ENCODE results near the gene FAM20B.
"Not testable (repeated sequence)": the region's sequence is repeated elsewhere in the genome, so short reads cannot be mapped to it uniquely, and the experiment has no call there.

The FAM20B gene

GRCh38 chr1:179023946-179024650 lies 1.6 kb upstream of the FAM20B start:
- no peak for DNase-seq (ENCODE audit: low read depth in 2 of 2)

- DNase-seq (ENCODE audit: low read depth in 2 of 2) = peak; percentile 45 to 51
These were observed 500 bp downstream of the FAM20B start for GRCh38 chr1:179025975-179026812.

DNA sequence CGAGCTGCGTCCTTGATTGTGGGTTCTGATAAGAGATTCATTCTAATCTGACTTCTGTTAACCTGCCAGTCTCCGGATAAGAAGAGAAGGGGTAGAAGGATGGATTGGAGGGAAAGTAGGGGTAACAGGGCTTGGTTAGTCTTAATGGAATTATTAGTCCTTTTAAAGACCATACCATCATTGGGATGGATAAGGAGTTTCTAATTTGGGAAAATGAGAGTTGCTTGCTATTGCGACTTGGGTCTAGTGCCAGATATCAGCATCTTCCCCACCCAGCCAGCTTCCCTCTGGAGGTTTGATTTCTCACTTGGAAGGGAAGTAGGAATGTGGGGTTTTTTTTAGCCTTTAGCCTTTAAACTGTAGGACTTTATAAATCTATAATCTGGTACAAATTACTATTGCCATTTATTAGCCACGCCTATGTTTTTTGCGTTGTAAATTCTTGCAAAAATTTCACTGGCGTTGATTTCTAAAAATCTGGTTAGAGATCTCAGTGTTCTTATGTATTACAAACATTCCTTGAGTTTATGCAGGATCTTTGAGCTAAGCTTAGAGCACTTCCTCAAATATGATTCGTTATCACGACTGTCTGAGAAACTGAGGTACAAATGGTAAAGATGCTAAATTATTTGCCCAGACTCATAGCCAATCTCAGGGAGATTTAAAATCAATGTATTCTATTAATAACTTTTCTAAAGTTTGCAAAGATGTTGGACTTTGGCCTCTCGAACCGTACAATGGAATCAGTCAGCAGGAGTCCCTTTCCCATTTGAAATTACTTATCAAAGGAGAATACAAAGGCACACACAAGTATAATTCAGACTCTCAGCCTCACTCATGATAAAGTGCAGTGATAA lies 1.3 kb downstream of the FAM20B start:
- no peak for DNase-seq (ENCODE audit: low read depth in 2 of 2)

DNA sequence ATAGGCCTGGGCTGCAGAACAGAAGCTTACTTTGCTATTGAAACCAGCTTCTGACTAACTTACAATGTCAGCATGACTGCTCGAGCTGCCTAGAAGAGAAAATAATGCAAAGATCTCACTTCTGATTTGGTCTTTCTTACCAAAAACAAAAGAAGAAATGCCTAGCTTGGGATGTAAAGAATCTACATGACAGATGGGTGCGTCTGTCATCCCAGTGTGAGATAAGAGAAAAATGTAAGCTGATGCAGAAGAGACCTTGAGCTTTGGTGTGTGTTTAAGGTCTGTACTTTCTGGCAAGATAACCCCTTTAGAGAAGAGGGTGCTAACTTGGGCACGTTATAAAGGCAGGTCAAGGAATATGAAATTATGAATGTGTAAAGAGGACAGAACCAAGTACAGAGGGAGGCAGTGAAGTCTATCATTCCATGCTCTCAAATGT lies 3.6 kb downstream of the FAM20B start:
- DNase-seq (ENCODE audit: low read depth in 2 of 2) = no peak

DNA sequence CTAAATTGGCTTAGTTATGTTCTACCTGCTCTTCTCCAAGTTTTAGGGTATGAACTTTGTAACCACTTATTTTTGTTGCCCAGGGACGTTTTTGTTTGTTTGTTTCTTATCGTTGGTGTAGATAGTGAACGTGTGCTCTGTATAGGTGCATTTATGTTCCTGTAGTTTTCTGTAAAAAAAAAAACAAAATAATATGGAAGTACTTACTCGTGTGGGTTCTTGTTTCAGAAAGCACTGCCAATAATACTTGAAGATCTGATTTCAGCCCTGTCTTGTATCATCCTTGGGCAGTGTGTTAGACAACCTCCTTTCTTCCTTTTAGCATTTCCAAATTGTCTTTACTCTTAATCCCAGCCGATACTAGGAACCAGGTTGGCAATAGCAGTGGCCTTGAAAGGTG lies 4.4 kb downstream of the FAM20B start:
- no peak for DNase-seq (ENCODE audit: low read depth in 2 of 2)

DNA sequence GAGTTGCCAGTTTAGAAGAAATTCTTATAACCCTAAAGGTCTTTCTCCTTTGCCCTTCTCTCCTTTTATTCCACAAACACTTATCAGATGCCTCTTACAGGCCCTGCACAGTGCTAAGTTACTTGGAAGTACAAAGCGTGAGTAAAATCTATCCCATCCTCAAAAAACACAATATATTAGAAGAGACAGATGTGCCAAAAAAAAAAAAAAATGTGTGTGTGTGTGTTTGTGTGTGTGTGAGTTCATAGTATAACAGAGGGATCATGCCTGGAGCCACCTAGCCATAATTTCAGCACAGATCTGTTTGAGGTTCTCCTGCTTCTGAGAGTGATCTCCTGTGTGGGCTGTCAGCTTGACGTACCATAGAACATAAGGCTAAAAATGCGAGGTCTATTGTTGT lies 5.0 kb downstream of the FAM20B start:
- no peak for DNase-seq (ENCODE audit: low read depth in 2 of 2)

DNA sequence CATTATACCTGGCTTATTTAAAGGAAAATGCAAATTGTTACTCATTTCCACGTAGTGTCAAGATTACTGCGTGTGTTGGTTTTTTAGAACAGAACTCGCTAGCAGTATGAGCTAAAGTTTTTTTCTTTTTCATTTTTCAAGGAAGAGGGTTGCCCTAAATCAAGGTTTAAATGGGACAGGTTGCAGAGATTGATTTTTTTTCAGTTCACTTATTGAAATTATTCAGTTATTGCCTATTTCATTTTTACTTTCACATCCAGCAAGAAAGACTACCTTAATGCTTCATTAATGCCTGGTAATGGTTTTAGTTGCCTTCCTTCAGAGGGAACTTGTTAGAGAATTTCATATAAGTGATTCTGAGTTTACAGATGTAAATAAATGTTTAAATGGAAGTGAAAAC lies 5.6 kb downstream of the FAM20B start:
- DNase-seq (ENCODE audit: low read depth in 2 of 2) = no peak

GRCh38 chr1:179031855-179032513 lies 6.3 kb downstream of the FAM20B start:
- DNase-seq (ENCODE audit: low read depth in 2 of 2) = no peak

DNA sequence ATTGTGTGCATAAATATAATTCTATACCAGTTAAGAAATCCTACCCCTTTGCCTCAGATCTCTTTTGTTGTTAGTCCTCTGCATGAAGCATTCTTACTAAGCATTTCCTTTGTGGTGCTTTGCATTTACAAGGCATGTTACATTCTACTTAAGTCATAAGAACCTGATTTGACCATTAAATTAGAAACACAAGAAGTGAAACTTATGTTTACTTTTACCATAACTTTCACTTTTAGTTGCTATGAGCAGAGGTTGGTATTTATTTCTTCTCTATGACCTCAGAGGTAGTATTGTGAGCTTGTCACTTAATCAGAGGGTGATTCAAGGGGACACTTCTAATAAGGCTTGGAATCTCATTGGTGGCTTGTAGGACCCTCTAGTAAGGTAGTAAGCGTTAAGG lies 9.0 kb downstream of the FAM20B start:
- no peak for DNase-seq (ENCODE audit: low read depth in 2 of 2)

GRCh38 chr1:179036844-179037465 lies 11.3 kb downstream of the FAM20B start:
- no peak for DNase-seq (ENCODE audit: low read depth in 2 of 2)

DNA sequence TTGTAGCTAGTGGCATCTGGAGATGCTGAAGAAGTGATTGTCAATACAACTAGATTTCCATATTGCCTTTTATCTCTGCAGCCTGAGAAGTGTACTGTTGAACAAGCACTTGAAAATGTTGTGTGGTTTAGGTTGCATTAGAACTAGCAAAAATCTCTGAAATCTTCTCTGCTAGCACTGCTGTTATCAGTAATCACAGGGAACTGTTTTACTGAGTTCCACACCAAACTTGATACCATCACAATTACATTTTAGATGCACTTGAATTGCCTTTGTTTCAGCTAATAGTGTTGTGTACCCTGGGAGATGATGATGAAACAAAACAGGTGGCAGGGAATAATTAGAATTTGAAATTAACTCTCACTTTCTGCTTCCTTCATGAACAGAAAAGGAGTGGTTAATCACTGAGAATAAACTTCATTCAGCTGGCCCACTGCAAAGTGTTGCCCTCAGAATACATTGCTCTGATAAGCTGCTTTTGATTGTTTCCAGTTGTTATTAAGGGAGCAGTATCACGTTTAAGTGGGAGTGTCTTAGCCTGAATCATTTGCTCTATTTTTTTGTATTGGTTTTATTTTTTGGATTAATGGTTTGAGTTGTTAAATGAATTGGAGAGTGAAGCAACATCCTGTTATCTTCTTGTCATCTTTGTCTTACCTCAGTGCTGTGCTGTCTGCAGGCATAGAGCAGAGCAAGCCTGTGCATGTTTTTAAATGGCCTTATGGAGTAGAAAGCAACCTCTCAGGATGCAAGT lies 13.0 kb downstream of the FAM20B start:
- no peak for DNase-seq (ENCODE audit: low read depth in 2 of 2)

GRCh38 chr1:179039502-179040174 lies 13.9 kb downstream of the FAM20B start:
- DNase-seq (ENCODE audit: low read depth in 2 of 2) = not testable (repeated sequence)

DNA sequence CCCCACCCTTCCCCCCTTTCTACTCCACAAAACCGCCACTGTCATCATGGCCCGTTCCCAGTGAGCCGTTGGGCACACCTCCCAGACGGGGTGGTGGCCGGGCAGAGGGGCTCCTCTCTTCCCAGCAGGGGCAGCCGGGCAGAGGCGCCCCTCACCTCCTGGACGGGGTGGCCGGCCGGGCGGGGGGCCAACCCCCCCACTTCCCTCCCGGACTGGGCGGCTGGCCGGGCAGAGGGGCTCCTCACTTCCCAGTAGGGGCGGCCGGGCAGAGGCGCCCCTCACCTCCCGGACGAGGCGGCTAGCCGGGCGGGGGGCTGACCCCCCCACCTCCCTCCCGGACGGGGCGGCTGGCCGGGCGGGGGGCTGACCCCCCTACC lies 14.5 kb downstream of the FAM20B start:
- not testable (repeated sequence) for DNase-seq (ENCODE audit: low read depth in 2 of 2)

GRCh38 chr1:179042087-179042486 lies 16.4 kb downstream of the FAM20B start:
- no peak for DNase-seq (ENCODE audit: low read depth in 2 of 2)

- DNase-seq (ENCODE audit: low read depth in 2 of 2) = no peak
These were observed 17.0 kb downstream of the FAM20B start for GRCh38 chr1:179042700-179043099.

DNA sequence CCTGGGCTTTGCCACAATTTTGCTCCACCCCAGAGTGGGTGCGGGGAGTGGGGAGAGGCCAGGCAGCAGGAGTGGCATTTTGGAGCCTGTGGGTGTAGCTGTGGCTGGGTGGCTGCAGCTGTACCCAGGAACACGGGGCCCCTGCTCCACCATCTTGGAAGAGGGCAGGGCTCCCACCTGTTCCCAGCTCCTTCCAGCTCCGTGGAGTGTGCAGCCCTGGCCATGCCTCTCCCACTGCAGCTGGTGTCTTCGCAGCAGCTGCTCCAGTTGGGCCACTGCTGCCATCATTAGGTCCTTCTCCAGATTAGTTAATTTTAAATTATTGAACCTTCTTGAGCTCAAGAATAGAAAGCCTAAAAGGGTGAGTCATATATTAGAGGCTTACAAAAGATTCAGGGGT lies 17.6 kb downstream of the FAM20B start:
- DNase-seq (ENCODE audit: low read depth in 2 of 2) = no peak

DNA sequence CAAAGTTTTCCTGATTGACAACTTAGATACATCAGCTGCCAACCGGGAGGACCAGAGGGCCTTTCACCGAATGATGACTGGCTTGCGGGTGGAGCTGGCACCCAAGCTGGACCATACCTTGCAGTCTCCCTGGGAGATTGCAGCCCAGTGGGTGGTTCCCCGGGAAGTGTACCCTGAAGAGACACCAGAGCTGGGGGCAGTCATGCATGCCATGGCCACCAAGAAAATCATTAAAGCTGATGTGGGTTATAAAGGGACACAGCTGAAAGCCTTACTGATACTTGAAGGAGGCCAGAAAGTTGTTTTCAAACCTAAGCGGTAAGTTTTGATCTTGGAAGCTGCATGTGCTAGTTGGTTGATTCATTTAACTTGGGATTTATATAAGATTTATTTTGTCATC lies 18.2 kb downstream of the FAM20B start:
- DNase-seq (ENCODE audit: low read depth in 2 of 2) = no peak

GRCh38 chr1:179046808-179047635 lies 21.3 kb downstream of the FAM20B start:
- DNase-seq (ENCODE audit: low read depth in 2 of 2) = no peak

GRCh38 chr1:179047636-179047997 lies 21.9 kb downstream of the FAM20B start:
- no peak for DNase-seq (ENCODE audit: low read depth in 2 of 2)

Measured in stimulated activated CD8-positive, alpha-beta memory T cell treated with anti-CD3 and anti-CD28 coated beads, Interleukin-2, amount 100 ng/mL, for 1 hour (primary cell).